K562 (cell line): ENCODE results near the gene LAPTM5. TPM values are rescaled to one million over a fixed set of nuclear protein-coding genes. Genes with fewer than 3 reads are reported as not detected.

ENCODE experiments used
- ATAC-seq: fragments of 200-7000 bp; cut with Tn5 transposase; 3 replicates; pipeline ENCODE4 v1.9.1; 2020; ENCODE audit warnings: moderate library complexity
- BruUV-seq: library from RNA; stranded (reverse); fragments of 400-500 nt; replicated peaks from 2 replicates; lab custom pipeline; 2021; lab: Mats Ljungman, UMichigan
- CTCF ChIA-PET: fragments of 300-600 bp; formaldehyde crosslinking; extraction: SDS; loops from one replicate; lab custom pipeline; 2021; ENCODE audit warnings: low intra/inter-chr PET ratio; lab: Yijun Ruan, JAX
- POLR2A ChIA-PET: fragments of 300-600, 350-650 bp; sonication (Branson Sonifier 250); formaldehyde crosslinking; extraction: SDS; loops from one replicate; lab custom pipeline; 2021; ENCODE audit warnings: antibody characterized with exemption, inconsistent platforms; lab: Yijun Ruan, JAX
- DNase-seq, 4 experiments: peaks; one replicate each; pipeline versions ENCODE4 v3.0.0 to v3.0.0-alpha.2; 2011 to 2018; ENCODE audit warnings: low spot score in 3 of 4, mixed read lengths in 3 of 4; ENCODE audit errors: extremely low read depth in 1 of 4
- FAIRE-seq: peaks from 2 replicates; lab custom pipeline; 2011; peaks lifted over from hg19 to GRCh38; lab: Jason Lieb, UNC
- H2AFZ ChIP-seq: 2 replicates; pipeline ENCODE4 v1.6.0; 2011; ENCODE audit warnings: low read depth, low read length, control low read depth, inconsistent platforms
- H3K27ac ChIP-seq: fragments of 200-600 bp; 3 replicates; pipeline ENCODE4 v1.8.0; 2011; ENCODE audit warnings: low read depth, mild to moderate bottlenecking, control low read depth, inconsistent platforms, low read length, moderate library complexity, mixed read lengths; ENCODE audit errors: extremely low read depth
- H3K27me3 ChIP-seq, 2 experiments: fragments of 300-600 bp in 1 of 2; 2 replicates in 1 of 2; 3 replicates in 1 of 2; pipeline versions ENCODE4 v1.6.0 to v1.8.0; 2011; ENCODE audit warnings: inconsistent platforms in 2 of 2, low read length in 2 of 2, mild to moderate bottlenecking in 1 of 2, mixed read lengths in 1 of 2, moderate library complexity in 1 of 2; ENCODE audit not compliant: control insufficient read depth in 2 of 2, insufficient read depth in 2 of 2
- H3K36me3 ChIP-seq: fragments of 300-600 bp; 3 replicates; pipeline ENCODE4 v1.8.0; 2011; ENCODE audit warnings: mild to moderate bottlenecking, low read length, inconsistent platforms; ENCODE audit not compliant: control insufficient read depth, insufficient read depth
- H3K4me1 ChIP-seq, 2 experiments: fragments of 200-600 bp in 1 of 2; replicated peaks in 1 of 2; 2 replicates in 1 of 2; 3 replicates in 1 of 2; pipeline versions ENCODE4 v1.5.1 to v1.8.0; 2011; ENCODE audit warnings: inconsistent platforms in 2 of 2, low read length in 2 of 2, mild to moderate bottlenecking in 1 of 2, mixed read lengths in 1 of 2, moderate library complexity in 1 of 2; ENCODE audit not compliant: control insufficient read depth in 2 of 2, insufficient read depth in 2 of 2
- H3K4me2 ChIP-seq: 2 replicates; pipeline ENCODE4 v1.6.1; 2011; ENCODE audit warnings: low read length, control low read depth, inconsistent platforms, mixed read lengths; ENCODE audit not compliant: insufficient read depth
- H3K4me3 ChIP-seq: fragments of 200-600 bp; sonication (generic), shearing (Covaris generic); 2 replicates; pipeline ENCODE4 v1.5.1; 2016; ENCODE audit warnings: control low read depth, inconsistent platforms
- H3K79me2 ChIP-seq: fragments of 200-600 bp; 3 replicates; pipeline ENCODE4 v1.8.0; 2011; ENCODE audit warnings: low read length, inconsistent platforms; ENCODE audit not compliant: control insufficient read depth, insufficient read depth
- H3K9ac ChIP-seq, 2 experiments: 2 replicates each; pipeline versions ENCODE4 v1.6.0 to v1.6.1; 2011; ENCODE audit warnings: low read depth in 2 of 2, low read length in 2 of 2, control low read depth in 1 of 2, inconsistent platforms in 1 of 2, mild to moderate bottlenecking in 1 of 2, mixed read lengths in 1 of 2; ENCODE audit not compliant: insufficient read depth in 1 of 2
- H3K9me1 ChIP-seq: one replicate; pipeline ENCODE4 v1.6.0; 2011; ENCODE audit warnings: inconsistent platforms, mild to moderate bottlenecking, low read length, moderate library complexity; ENCODE audit not compliant: control insufficient read depth, insufficient read depth
- H3K9me3 ChIP-seq: replicated peaks from 2 replicates; pipeline ENCODE4 v1.5.1; 2011; ENCODE audit warnings: low read depth, low read length, inconsistent platforms; ENCODE audit not compliant: control insufficient read depth, insufficient read depth
- H4K20me1 ChIP-seq: replicated peaks from 2 replicates; pipeline ENCODE4 v1.6.1; 2011; ENCODE audit warnings: low read length, inconsistent platforms, mixed read lengths; ENCODE audit not compliant: control insufficient read depth, insufficient read depth
- LEF1 ChIP-seq: fragments of 450-650 bp; IDR thresholded peaks from 2 replicates; pipeline ENCODE4 v1.6.1; 2016; ENCODE audit warnings: mild to moderate bottlenecking
- MEIS2 ChIP-seq: fragments of 450-650 bp; IDR thresholded peaks from 2 replicates; pipeline ENCODE4 v1.6.1; 2014; ENCODE audit warnings: mild to moderate bottlenecking; ENCODE audit not compliant: partially characterized antibody
- ZKSCAN1 ChIP-seq: fragments of 150-350 bp; IDR thresholded peaks from 2 replicates; pipeline ENCODE4 v1.6.1; 2016; ENCODE audit warnings: low read depth, low read length
- in situ Hi-C: fragments of 300-500 bp; cut with MboI; formaldehyde crosslinking; loops from 4 replicates; pipeline ENCODE4 v1.15.0; 2018; ENCODE audit warnings: inconsistent platforms, mixed read lengths
- intact Hi-C: fragments of 100-400 bp; cut with micrococcal nuclease; formaldehyde crosslinking; loops from 2 replicates; pipeline ENCODE4 v1.14.2; 2022
- polyA plus RNA-seq, 8 experiments: library from polyadenylated mRNA; depleted of rRNA in 4 of 8; stranded (reverse) in 5 of 8; unstranded in 3 of 8; fragments of >200 nt; fragmentation: Nextera tagmentation in 2 of 8; fragmentation: Illumina TruSeq in 1 of 8; extraction: Ambion mirVana in 2 of 8; extraction: Trizol in 1 of 8; gene quantifications; 2 replicates each; pipeline versions ENCODE4 v1.2.1 to v1.2.3, GENCODE V29; 2011 to 2014; ENCODE audit warnings: inconsistent platforms in 1 of 8, missing spikeins in 1 of 8
- total RNA-seq, 7 experiments: library from RNA; depleted of rRNA in 6 of 7; stranded (reverse); fragments of >200 nt in 6 of 7; fragmentation: Illumina TruSeq in 2 of 7; extraction: Trizol in 2 of 7; gene quantifications; 2 replicates each; pipeline versions ENCODE4 v1.2.1 to v1.2.3, GENCODE V29; 2011 to 2021; ENCODE audit warnings: low replicate concordance in 1 of 7
- TF ChIP-seq, protein P1 (sequence below): sonication (generic); IDR thresholded peaks from 2 replicates; pipeline ENCODE4 v1.6.1; 2016

The LAPTM5 gene
- total and polyA plus RNA-seq, 9 of the 15 experiments (the other 6 are each of a cell fraction or from before 2014, with no cell fraction given): 2.4 to 47.3 (median 20.3) TPM

DNA sequence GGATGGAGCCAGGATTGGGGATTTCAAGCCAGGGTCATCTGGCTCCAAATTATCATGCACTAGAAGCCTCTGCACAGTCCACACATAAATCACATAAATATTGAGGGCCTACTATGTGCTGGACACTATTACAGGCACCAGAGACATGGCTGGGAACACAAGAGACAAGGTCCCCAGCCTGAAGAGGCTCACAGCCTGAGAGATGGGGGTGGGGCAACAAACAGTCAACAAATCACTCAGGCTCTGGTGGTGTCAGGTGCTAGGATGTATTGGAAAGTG, 41.6 kb upstream of the LAPTM5 start:
- peaks cover 9 to 19% of the 10 kb centered on the region in 2 experiments; a peak in 4 of 5 replicates for H3K4me1 ChIP-seq
- TF ChIP-seq MEIS2 (peak; percentile 57), ZKSCAN1 (peak; percentile 97), LEF1 (no peak)
- TF ChIP-seq, protein P1, sequence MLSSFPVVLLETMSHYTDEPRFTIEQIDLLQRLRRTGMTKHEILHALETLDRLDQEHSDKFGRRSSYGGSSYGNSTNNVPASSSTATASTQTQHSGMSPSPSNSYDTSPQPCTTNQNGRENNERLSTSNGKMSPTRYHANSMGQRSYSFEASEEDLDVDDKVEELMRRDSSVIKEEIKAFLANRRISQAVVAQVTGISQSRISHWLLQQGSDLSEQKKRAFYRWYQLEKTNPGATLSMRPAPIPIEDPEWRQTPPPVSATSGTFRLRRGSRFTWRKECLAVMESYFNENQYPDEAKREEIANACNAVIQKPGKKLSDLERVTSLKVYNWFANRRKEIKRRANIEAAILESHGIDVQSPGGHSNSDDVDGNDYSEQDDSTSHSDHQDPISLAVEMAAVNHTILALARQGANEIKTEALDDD: no peak
- TF ChIP-seq, all 486 proteins: peak for 2
- no peak overlapping the region for H3K4me2 ChIP-seq
- ChIA-PET POLR2A (no interaction called here), CTCF (interaction anchor here (1.4 kb wide), 1 partner anchor 113 kb away, joined by 6 read pairs; no protein-coding TSS in a partner anchor)
- no peak overlapping the region; a peak in 1 of 4 replicates for H3K9ac ChIP-seq
- H3K27ac ChIP-seq: no peak overlapping the region
- no peaks in the 10 kb centered on the region for H3K9me3 ChIP-seq
- H3K36me3 ChIP-seq: no peaks in the 10 kb centered on the region
- H3K9me1 ChIP-seq: no peaks in the 10 kb centered on the region
- no peaks in the 10 kb centered on the region for H3K79me2 ChIP-seq
- no peaks in the 10 kb centered on the region for H3K27me3 ChIP-seq
- intact Hi-C loops: no loop called here
- FAIRE-seq (no peak), DNase-seq (no peak), ATAC-seq (no peak)
- no peak overlapping the region for H3K4me3 ChIP-seq
- BruUV-seq: no TSS peak
- no peak overlapping the region for H2AFZ ChIP-seq
- in situ Hi-C loops: no loop called here
- H4K20me1 ChIP-seq: no peaks in the 10 kb centered on the region
